Loucy (cell line): ENCODE results near the gene KRTDAP.
A peak's percentile ranks its signal among the peaks of the same experiment; 100 is the strongest.

Source experiments
- H2AFZ ChIP-seq: fragments of 200-600 bp; sonication (generic); 2 replicates; pipeline ENCODE4 v1.6.0; 2016; ENCODE audit warnings: antibody characterized with exemption, mild to moderate bottlenecking, low read length, moderate library complexity
- H3F3A ChIP-seq: fragments of 200-600 bp; 2 replicates; pipeline ENCODE4 v1.6.0; 2016; ENCODE audit warnings: antibody characterized with exemption, low read depth, mild to moderate bottlenecking
- H3K27me3 ChIP-seq: fragments of 200-600 bp; sonication (generic); 2 replicates; pipeline ENCODE4 v1.6.1; 2014; ENCODE audit warnings: low read length, mild to moderate bottlenecking; ENCODE audit not compliant: insufficient read depth, poor library complexity, severe bottlenecking
- H3K36me3 ChIP-seq: fragments of 200-600 bp; sonication (generic); 2 replicates; pipeline ENCODE4 v1.6.1; 2016; ENCODE audit warnings: low read length; ENCODE audit not compliant: insufficient read depth
- H3K4me1 ChIP-seq: fragments of 200-600 bp; sonication (generic); 2 replicates; pipeline ENCODE4 v1.5.1; 2014; ENCODE audit warnings: low read length, mild to moderate bottlenecking; ENCODE audit not compliant: insufficient read depth, poor library complexity, severe bottlenecking
- H3K4me2 ChIP-seq: fragments of 200-600 bp; sonication (generic); 2 replicates; pipeline ENCODE4 v1.6.0; 2014; ENCODE audit warnings: antibody characterized with exemption, low read length, low read depth, mild to moderate bottlenecking; ENCODE audit not compliant: poor library complexity, severe bottlenecking
- H3K4me3 ChIP-seq: fragments of 200-600 bp; sonication (generic); 2 replicates; pipeline ENCODE4 v1.5.1; 2014; ENCODE audit warnings: low read length, mild to moderate bottlenecking, mixed read lengths; ENCODE audit not compliant: poor library complexity, severe bottlenecking
- H3K79me2 ChIP-seq: fragments of 200-600 bp; sonication (generic); 2 replicates; pipeline ENCODE4 v1.6.1; 2014; ENCODE audit warnings: low read length; ENCODE audit not compliant: insufficient read depth
- H3K9ac ChIP-seq: fragments of 200-600 bp; sonication (generic); 2 replicates; pipeline ENCODE4 v1.6.0; 2014; ENCODE audit warnings: mild to moderate bottlenecking, low read depth, low read length, moderate library complexity; ENCODE audit not compliant: poor library complexity, severe bottlenecking
- H3K9me2 ChIP-seq: fragments of 200-600 bp; sonication (generic); replicated peaks from 2 replicates; pipeline ENCODE4 v1.6.1; 2016; ENCODE audit warnings: low read depth, low read length, mixed read lengths
- H3K9me3 ChIP-seq: fragments of 200-600 bp; sonication (generic); 2 replicates; pipeline ENCODE4 v1.6.1; 2014; ENCODE audit warnings: mild to moderate bottlenecking, antibody characterized with exemption, low read length, low read depth; ENCODE audit not compliant: insufficient read depth
- H4K20me1 ChIP-seq: fragments of 200-600 bp; sonication (generic); 2 replicates; pipeline ENCODE4 v1.6.0; 2014; ENCODE audit warnings: antibody characterized with exemption, low read length, mild to moderate bottlenecking; ENCODE audit not compliant: insufficient read depth, poor library complexity, severe bottlenecking
- EZH2phosphoT487 ChIP-seq: fragments of 200-600 bp; IDR thresholded peaks from 2 replicates; pipeline ENCODE4 v1.6.1; 2018; ENCODE audit warnings: antibody characterized with exemption, mild to moderate bottlenecking, moderate library complexity, borderline replicate concordance
- TF ChIP-seq, protein P1 (sequence below): fragments of 200-600 bp; sonication (generic); conservative IDR thresholded peaks from 2 replicates; pipeline ENCODE4 v1.5.1; 2014; ENCODE audit warnings: mild to moderate bottlenecking, antibody characterized with exemption, low read length

The KRTDAP gene

DNA sequence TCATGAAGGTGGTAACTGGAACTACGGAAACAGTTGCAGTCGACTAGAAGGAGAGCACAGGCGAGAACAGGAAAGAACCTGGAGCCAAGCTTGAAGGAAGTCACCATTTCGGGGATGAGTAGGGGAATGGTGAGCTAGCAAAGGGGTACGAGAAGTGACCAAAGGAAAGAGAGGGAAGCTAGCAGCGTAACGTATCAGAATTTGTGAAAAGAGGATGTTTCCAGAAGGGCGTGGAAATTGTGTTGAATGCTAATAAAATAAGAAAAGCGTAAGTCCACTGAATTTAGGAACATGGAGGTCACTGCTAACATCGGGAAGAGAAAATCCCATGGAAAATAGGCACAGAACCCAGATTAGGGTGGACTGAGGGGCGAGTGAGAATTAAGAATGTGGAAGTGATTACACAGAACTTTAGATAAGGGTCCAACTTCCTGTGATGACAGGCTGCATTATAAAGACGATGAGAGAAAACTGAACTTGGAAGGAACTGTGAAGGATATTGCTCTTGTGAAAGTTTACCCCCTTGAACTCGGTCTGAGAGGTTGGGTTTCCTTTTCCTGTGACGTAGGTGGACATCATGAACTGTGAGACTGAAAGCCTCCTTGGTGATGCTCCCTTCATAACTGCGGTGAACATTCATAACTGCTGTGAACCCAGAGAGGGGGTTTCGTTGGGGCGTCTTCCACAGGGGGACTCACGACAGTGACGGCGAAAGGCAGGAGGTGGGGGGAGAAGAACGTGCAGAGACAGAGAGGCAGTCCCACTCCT, 44.3 kb downstream of the KRTDAP start:
- no peaks in the 10 kb centered on the region for H3K9me2 ChIP-seq
- H3F3A ChIP-seq = 0 out of 2 replicates have a peak, but pooled peaks cover under 1% of the 10 kb centered on the region
- H3K36me3 ChIP-seq = no peaks in the 10 kb centered on the region
- H3K9me3 ChIP-seq = no peaks in the 10 kb centered on the region
- no peak overlapping the region for H3K9ac ChIP-seq
- TF ChIP-seq, protein P1, sequence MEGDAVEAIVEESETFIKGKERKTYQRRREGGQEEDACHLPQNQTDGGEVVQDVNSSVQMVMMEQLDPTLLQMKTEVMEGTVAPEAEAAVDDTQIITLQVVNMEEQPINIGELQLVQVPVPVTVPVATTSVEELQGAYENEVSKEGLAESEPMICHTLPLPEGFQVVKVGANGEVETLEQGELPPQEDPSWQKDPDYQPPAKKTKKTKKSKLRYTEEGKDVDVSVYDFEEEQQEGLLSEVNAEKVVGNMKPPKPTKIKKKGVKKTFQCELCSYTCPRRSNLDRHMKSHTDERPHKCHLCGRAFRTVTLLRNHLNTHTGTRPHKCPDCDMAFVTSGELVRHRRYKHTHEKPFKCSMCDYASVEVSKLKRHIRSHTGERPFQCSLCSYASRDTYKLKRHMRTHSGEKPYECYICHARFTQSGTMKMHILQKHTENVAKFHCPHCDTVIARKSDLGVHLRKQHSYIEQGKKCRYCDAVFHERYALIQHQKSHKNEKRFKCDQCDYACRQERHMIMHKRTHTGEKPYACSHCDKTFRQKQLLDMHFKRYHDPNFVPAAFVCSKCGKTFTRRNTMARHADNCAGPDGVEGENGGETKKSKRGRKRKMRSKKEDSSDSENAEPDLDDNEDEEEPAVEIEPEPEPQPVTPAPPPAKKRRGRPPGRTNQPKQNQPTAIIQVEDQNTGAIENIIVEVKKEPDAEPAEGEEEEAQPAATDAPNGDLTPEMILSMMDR = no peak
- no peak for TF ChIP-seq EZH2phosphoT487
- no peak overlapping the region for H3K4me2 ChIP-seq
- H4K20me1 ChIP-seq = no peaks in the 10 kb centered on the region
- H3K4me1 ChIP-seq = peaks cover 60% of the 10 kb centered on the region
- no peak overlapping the region for H3K4me3 ChIP-seq
- no peaks in the 10 kb centered on the region for H3K27me3 ChIP-seq
- H2AFZ ChIP-seq = 0 out of 2 replicates have a peak overlapping the region, but pooled peaks have one; percentile 31
- H3K79me2 ChIP-seq = no peaks in the 10 kb centered on the region

GRCh38 chr19:35444735-35445134, 45.5 kb downstream of the KRTDAP start:
- Histone ChIP-seq H3K4me2 (no peak overlapping the region), H3K4me3 (no peak overlapping the region), H3K9me2 (no peaks in the 10 kb centered on the region), H3K27me3 (no peaks in the 10 kb centered on the region), H3K4me1 (peaks cover 49% of the 10 kb centered on the region), H2AFZ (no peak overlapping the region), H3K9ac (no peak overlapping the region), H4K20me1 (no peaks in the 10 kb centered on the region), H3K9me3 (no peaks in the 10 kb centered on the region), H3K36me3 (no peaks in the 10 kb centered on the region), H3F3A (no peaks in the 10 kb centered on the region), H3K79me2 (no peaks in the 10 kb centered on the region)
- TF ChIP-seq, protein P1 = no peak
- no peak for TF ChIP-seq EZH2phosphoT487

GRCh38 chr19:35442091-35442490, 48.2 kb downstream of the KRTDAP start:
- no peaks in the 10 kb centered on the region for H3K36me3 ChIP-seq
- no peaks in the 10 kb centered on the region for H3F3A ChIP-seq
- H3K9ac ChIP-seq = no peak overlapping the region
- no peak for TF ChIP-seq EZH2phosphoT487
- TF ChIP-seq, protein P1 = no peak
- no peaks in the 10 kb centered on the region for H3K9me3 ChIP-seq
- H3K79me2 ChIP-seq = no peaks in the 10 kb centered on the region
- H3K4me3 ChIP-seq = no peak overlapping the region
- no peaks in the 10 kb centered on the region for H3K9me2 ChIP-seq
- H2AFZ ChIP-seq = no peak overlapping the region
- H3K4me2 ChIP-seq = no peak overlapping the region
- H3K4me1 ChIP-seq = peaks cover 30% of the 10 kb centered on the region
- no peaks in the 10 kb centered on the region for H3K27me3 ChIP-seq
- H4K20me1 ChIP-seq = no peaks in the 10 kb centered on the region
